HepG2 (cell line): ENCODE measurements around the gene THADA. TPM values are rescaled to one million over a fixed set of nuclear protein-coding genes. Genes with fewer than 3 reads are reported as not detected.

Source experiments
- ARID2 ChIP-seq: sonication (generic); formaldehyde crosslinking; IDR thresholded peaks from 2 replicates; pipeline ENCODE4 v1.8.1; 2022; ENCODE audit warnings: mild to moderate bottlenecking, missing genetic modification reagents, borderline replicate concordance
- ARNT ChIP-seq: fragments of 450-650 bp; IDR thresholded peaks from 2 replicates; pipeline ENCODE4 v1.6.1; 2017
- CBX5 ChIP-seq: sonication (generic); formaldehyde crosslinking; IDR thresholded peaks from 2 replicates; pipeline ENCODE4 v1.4.0; 2020; ENCODE audit warnings: missing genetic modification reagents, borderline replicate concordance
- ELF1 ChIP-seq: sonication (generic); formaldehyde crosslinking; IDR thresholded peaks from 2 replicates; pipeline ENCODE4 v1.4.0; 2020; ENCODE audit warnings: missing genetic modification reagents
- KDM5A ChIP-seq: fragments of 200-600 bp; sonication (generic); IDR thresholded peaks from 2 replicates; pipeline ENCODE4 v1.7.0; 2018; ENCODE audit warnings: antibody characterized with exemption, mild to moderate bottlenecking, low read length, borderline replicate concordance
- MIXL1 ChIP-seq: IDR thresholded peaks from 2 replicates; pipeline ENCODE4 v1.6.1; 2016
- RELA ChIP-seq: sonication (generic); formaldehyde crosslinking; IDR thresholded peaks from 2 replicates; pipeline ENCODE4 v1.4.0; 2020; ENCODE audit warnings: missing genetic modification reagents
- REPIN1 ChIP-seq: sonication (generic); formaldehyde crosslinking; IDR thresholded peaks from 2 replicates; pipeline ENCODE4 v1.8.0; 2022; ENCODE audit warnings: missing genetic modification reagents, low read depth, mild to moderate bottlenecking, borderline replicate concordance
- SAFB2 ChIP-seq: sonication (generic); formaldehyde crosslinking; IDR thresholded peaks from 2 replicates; pipeline ENCODE4 v1.5.1; 2020; ENCODE audit warnings: missing genetic modification reagents, low read depth, mild to moderate bottlenecking, borderline replicate concordance
- SUZ12 ChIP-seq: fragments of 150-350 bp; IDR thresholded peaks from 2 replicates; pipeline ENCODE4 v1.6.1; 2014; ENCODE audit warnings: low read depth, low read length
- ZBTB3 ChIP-seq: sonication (generic); formaldehyde crosslinking; IDR thresholded peaks from 2 replicates; pipeline ENCODE4 v1.4.0; 2020; ENCODE audit warnings: low read depth, mild to moderate bottlenecking, moderate library complexity, missing genetic modification reagents, borderline replicate concordance
- ZC3H13 ChIP-seq: sonication (generic); formaldehyde crosslinking; IDR thresholded peaks from 2 replicates; pipeline ENCODE4 v1.8.1; 2023; ENCODE audit warnings: mild to moderate bottlenecking, missing genetic modification reagents, moderate library complexity
- ZFP90 ChIP-seq: sonication (generic); formaldehyde crosslinking; IDR thresholded peaks from 2 replicates; pipeline ENCODE4 v1.8.0; 2022; ENCODE audit warnings: missing genetic modification reagents, mild to moderate bottlenecking, inconsistent platforms, borderline replicate concordance
- ZNF10 ChIP-seq: sonication (generic); formaldehyde crosslinking; IDR thresholded peaks from 2 replicates; pipeline ENCODE4 v1.4.0; 2020; ENCODE audit warnings: mild to moderate bottlenecking, low read depth, missing genetic modification reagents, borderline replicate concordance
- ZNF260 ChIP-seq: sonication (generic); formaldehyde crosslinking; IDR thresholded peaks from 2 replicates; pipeline ENCODE4 v1.4.0; 2020; ENCODE audit warnings: missing genetic modification reagents, low read depth, mild to moderate bottlenecking, borderline replicate concordance
- ZNF276 ChIP-seq: sonication (generic); formaldehyde crosslinking; IDR thresholded peaks from 2 replicates; pipeline ENCODE4 v1.4.0; 2020; ENCODE audit warnings: mild to moderate bottlenecking, low read depth, missing genetic modification reagents
- ZNF503 ChIP-seq: sonication (generic); formaldehyde crosslinking; IDR thresholded peaks from 2 replicates; pipeline ENCODE4 v1.4.0; 2020; ENCODE audit warnings: missing genetic modification reagents
- ZNF547 ChIP-seq: sonication (generic); formaldehyde crosslinking; IDR thresholded peaks from 2 replicates; pipeline ENCODE4 v1.5.1; 2020; ENCODE audit warnings: mild to moderate bottlenecking, missing genetic modification reagents
- ZNF549 ChIP-seq: sonication (generic); formaldehyde crosslinking; IDR thresholded peaks from 2 replicates; pipeline ENCODE4 v1.5.0; 2020; ENCODE audit warnings: missing genetic modification reagents
- ZNF577 ChIP-seq: sonication (generic); formaldehyde crosslinking; IDR thresholded peaks from 2 replicates; pipeline ENCODE4 v1.4.0; 2020; ENCODE audit warnings: mild to moderate bottlenecking, low read depth, missing genetic modification reagents, borderline replicate concordance
- ZNF768 ChIP-seq: sonication (generic); formaldehyde crosslinking; IDR thresholded peaks from 2 replicates; pipeline ENCODE4 v1.4.0; 2020; ENCODE audit warnings: missing genetic modification reagents
- polyA plus RNA-seq, 8 experiments: library from polyadenylated mRNA; depleted of rRNA in 3 of 8; stranded (reverse) in 7 of 8; unstranded in 1 of 8; fragments of >200 nt; fragmentation: Illumina TruSeq in 4 of 8; extraction: Trizol in 4 of 8; gene quantifications; 2 replicates each; pipeline versions ENCODE4 v1.2.1 to v1.2.3, GENCODE V29; 2011 to 2016; ENCODE audit warnings: low read depth in 4 of 8, missing spikeins in 1 of 8, mixed read lengths in 1 of 8; ENCODE audit not compliant: insufficient read depth in 1 of 8
- total RNA-seq, 5 experiments: library from RNA; depleted of rRNA; stranded (reverse); fragments of >200 nt; fragmentation: Illumina TruSeq; extraction: Trizol; gene quantifications; 2 replicates each; pipeline ENCODE4 v1.2.3, GENCODE V29; 2016; ENCODE audit warnings: low read depth in 1 of 5
- TF ChIP-seq, protein P1 (sequence below): sonication (generic); formaldehyde crosslinking; IDR thresholded peaks from 2 replicates; pipeline ENCODE4 v1.8.0; 2022; ENCODE audit warnings: missing genetic modification reagents, mild to moderate bottlenecking, inconsistent platforms, borderline replicate concordance
- TF ChIP-seq, protein P2 (sequence below): sonication (generic); formaldehyde crosslinking; IDR thresholded peaks from 2 replicates; pipeline ENCODE4 v1.4.0; 2020; ENCODE audit warnings: missing genetic modification reagents, mild to moderate bottlenecking, borderline replicate concordance

Gene THADA
- total and polyA plus RNA-seq, 2 of the 13 experiments (the other 11 are each of a cell fraction or from before 2014, with no cell fraction given), result 12.7 to 21.7 TPM

GRCh38 chr2:43219383-43220228 is 376.2 kb downstream of the THADA start (continued):
- TF ChIP-seq, protein P1, sequence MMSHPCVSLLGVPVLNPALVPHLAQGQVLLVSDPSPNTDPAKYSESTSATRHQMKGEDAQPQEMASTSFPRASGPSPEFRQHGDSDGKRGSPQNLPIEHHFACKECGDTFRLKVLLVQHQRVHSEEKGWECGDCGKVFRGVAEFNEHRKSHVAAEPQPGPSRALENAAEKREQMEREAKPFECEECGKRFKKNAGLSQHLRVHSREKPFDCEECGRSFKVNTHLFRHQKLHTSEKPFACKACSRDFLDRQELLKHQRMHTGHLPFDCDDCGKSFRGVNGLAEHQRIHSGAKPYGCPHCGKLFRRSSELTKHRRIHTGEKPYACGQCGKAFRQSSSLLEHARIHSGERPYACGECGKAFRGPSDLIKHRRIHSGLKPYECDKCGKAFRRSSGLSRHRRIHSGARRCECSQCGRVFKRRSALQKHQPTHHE (CRISPR knock-in tag), result peak; percentile 74; the same call in 1 of the 2 replicates
- no peak for TF ChIP-seq SUZ12
- no peak; the same call in 1 of the 2 replicates for TF ChIP-seq ZBTB3 (CRISPR knock-in tag)
- TF ChIP-seq ZNF549, result no peak
- peak; percentile 91; the same call in 1 of the 2 replicates for TF ChIP-seq ZNF547
- TF ChIP-seq ELF1, result peak; percentile 83
- peak; percentile 58; the same call in 1 of the 2 replicates for TF ChIP-seq ZFP90 (CRISPR knock-in tag)
- TF ChIP-seq ZNF260 (CRISPR knock-in tag), result 0 out of 2 replicates have a peak, but pooled peaks have one; percentile 69
- no peak for TF ChIP-seq ZNF577
- TF ChIP-seq RELA, result no peak
- no peak; the same call in 1 of the 2 replicates for TF ChIP-seq REPIN1 (CRISPR knock-in tag)
- TF ChIP-seq ZNF10 (CRISPR knock-in tag), result no peak
- TF ChIP-seq ZNF276, result no peak
- peak; percentile 40; the same call in 1 of the 2 replicates for TF ChIP-seq ZNF503 (CRISPR knock-in tag)
- TF ChIP-seq, protein P2, sequence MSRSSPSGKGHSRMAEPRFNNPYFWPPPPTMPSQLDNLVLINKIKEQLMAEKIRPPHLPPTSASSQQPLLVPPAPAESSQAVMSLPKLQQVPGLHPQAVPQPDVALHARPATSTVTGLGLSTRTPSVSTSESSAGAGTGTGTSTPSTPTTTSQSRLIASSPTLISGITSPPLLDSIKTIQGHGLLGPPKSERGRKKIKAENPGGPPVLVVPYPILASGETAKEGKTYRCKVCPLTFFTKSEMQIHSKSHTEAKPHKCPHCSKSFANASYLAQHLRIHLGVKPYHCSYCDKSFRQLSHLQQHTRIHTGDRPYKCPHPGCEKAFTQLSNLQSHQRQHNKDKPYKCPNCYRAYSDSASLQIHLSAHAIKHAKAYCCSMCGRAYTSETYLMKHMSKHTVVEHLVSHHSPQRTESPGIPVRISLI (CRISPR knock-in tag), result no peak; the same call in 1 of the 2 replicates
- no peak for TF ChIP-seq CBX5 (CRISPR knock-in tag)
- TF ChIP-seq ARID2 (CRISPR knock-in tag), result peak; percentile 92
- TF ChIP-seq ARNT, result no peak
- peak; percentile 42; the same call in 1 of the 2 replicates for TF ChIP-seq ZNF768
- peak; percentile 50; the same call in 1 of the 2 replicates for TF ChIP-seq ZC3H13
- TF ChIP-seq KDM5A, result peak; percentile 68; the same call in 1 of the 2 replicates
- peak; percentile 81; the same call in 1 of the 2 replicates for TF ChIP-seq SAFB2 (CRISPR knock-in tag)
- no peak for TF ChIP-seq MIXL1 (CRISPR knock-in tag)
